ENCODE data around the gene UVSSA.
"Not testable (repeated sequence)": the region's sequence is repeated elsewhere in the genome, so short reads cannot be mapped to it uniquely, and the experiment has no call there.

UVSSA gene

GRCh38 chr4:1332686-1333085 lies 14.3 kb upstream of the UVSSA start:
- DNase-seq: no peak

- DNase-seq: no peak
Measured at GRCh38 chr4:1333256-1333655, 13.8 kb upstream of the UVSSA start.

GRCh38 chr4:1333851-1334578 lies 13.0 kb upstream of the UVSSA start:
- not testable (repeated sequence) for DNase-seq

GRCh38 chr4:1334579-1334895 lies 12.5 kb upstream of the UVSSA start:
- no peak for DNase-seq

- not testable (repeated sequence) for DNase-seq
Measured at GRCh38 chr4:1335193-1335883, 11.7 kb upstream of the UVSSA start.

GRCh38 chr4:1336088-1336491 lies 10.9 kb upstream of the UVSSA start:
- peak; percentile 31 for DNase-seq

GRCh38 chr4:1337376-1337831 lies 9.6 kb upstream of the UVSSA start:
- no peak for DNase-seq

GRCh38 chr4:1337951-1338751 lies 8.9 kb upstream of the UVSSA start:
- no peak for DNase-seq

- DNase-seq: no peak
Measured at GRCh38 chr4:1338752-1339414, 8.1 kb upstream of the UVSSA start.

GRCh38 chr4:1339489-1339888 lies 7.5 kb upstream of the UVSSA start:
- DNase-seq: no peak

- no peak for DNase-seq
Measured at GRCh38 chr4:1340181-1340747, 6.7 kb upstream of the UVSSA start.

- DNase-seq: no peak
Measured at GRCh38 chr4:1340861-1341260, 6.1 kb upstream of the UVSSA start.

- DNase-seq: no peak
Measured at GRCh38 chr4:1342003-1342402, 5.0 kb upstream of the UVSSA start.

GRCh38 chr4:1344696-1345095 lies 2.3 kb upstream of the UVSSA start:
- DNase-seq: no peak

- peak; percentile 67 for DNase-seq
Measured at GRCh38 chr4:1345903-1346780, 866 bp upstream of the UVSSA start.

- peak; percentile 54 for DNase-seq
Measured at GRCh38 chr4:1347410-1347864, 429 bp downstream of the UVSSA start.

- DNase-seq: no peak
Measured at GRCh38 chr4:1348014-1348513, 1.1 kb downstream of the UVSSA start.

GRCh38 chr4:1348746-1349145 lies 1.7 kb downstream of the UVSSA start:
- DNase-seq: no peak

- DNase-seq: no peak
Measured at GRCh38 chr4:1349359-1350168, 2.6 kb downstream of the UVSSA start.

- no peak for DNase-seq
Measured at GRCh38 chr4:1350169-1350520, 3.1 kb downstream of the UVSSA start.
